NCI-H187 treated with DMSO at 0.1 percent for 48 hours (cell line): Measurements from ENCODE around the gene RAB33A.
"Not testable (repeated sequence)": the region's sequence is repeated elsewhere in the genome, so short reads cannot be mapped to it uniquely, and the experiment has no call there.

Source experiments
- DNase-seq: peaks from one replicate; lab custom pipeline; 2025; lab: John Stamatoyannopoulos, UW

The RAB33A gene

DNA sequence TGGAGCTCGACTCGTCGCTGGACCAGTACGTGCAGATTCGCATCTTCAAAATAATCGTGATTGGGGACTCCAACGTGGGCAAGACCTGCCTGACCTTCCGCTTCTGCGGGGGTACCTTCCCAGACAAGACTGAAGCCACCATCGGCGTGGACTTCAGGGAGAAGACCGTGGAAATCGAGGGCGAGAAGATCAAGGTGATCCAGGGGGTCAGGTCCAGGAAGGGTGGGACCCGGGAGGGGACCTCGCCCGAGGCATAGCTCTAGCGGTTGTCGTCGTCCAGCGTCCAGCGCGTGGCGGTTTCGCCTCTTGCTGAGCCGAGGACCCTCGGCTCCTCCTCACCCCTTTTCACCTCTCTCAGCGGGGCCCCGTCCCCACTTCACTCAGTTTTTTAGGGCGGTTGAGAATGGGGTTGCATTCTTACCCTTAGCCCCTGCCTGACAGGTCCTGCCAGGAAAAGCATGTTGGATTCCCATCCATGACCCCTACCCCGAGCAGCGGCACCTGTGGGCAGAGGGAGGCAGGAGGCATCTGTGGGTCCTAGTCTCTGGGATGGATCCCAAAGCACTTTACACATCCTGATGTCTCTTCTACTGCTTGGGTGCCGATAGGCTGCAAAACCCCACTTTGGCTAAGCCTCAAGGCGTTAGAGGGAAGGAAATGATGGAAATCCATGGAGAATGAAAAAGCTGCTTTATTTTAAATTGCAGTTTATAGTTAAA is 524 bp downstream of the RAB33A start:
- DNase-seq = no peak

DNA sequence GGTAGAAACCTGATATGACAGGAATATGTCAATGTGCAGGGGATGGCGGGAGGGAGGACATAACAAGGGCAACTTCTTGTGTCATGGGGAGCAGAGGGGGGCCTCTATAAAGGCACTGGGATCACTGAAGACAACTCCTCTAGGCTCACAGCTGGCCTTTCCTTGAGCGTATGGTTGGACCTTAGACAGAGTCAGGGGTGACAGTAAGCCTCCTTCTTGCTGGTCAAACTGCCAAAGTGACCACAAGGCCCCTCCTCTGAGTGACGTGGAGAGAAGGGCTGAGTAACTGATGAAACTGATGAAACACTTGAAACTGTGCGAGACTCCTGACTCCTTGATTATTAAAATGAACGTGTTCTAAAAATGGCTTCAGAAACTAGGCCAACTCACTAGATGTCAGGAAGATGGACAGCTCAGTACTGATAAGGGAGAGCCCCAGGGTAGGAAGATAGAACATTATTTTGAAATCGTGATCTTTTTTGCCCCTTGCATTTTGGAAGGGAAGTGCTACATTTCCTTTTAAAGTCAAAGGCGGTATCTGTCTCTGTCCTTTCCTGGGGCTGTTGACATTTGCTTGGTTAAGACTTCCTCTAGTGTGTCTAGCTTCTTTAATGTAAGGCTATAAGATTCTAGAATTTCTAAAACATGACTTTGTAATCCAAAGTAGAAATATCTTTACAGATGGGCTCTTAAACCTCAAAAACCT is 1.6 kb downstream of the RAB33A start:
- no peak for DNase-seq

DNA sequence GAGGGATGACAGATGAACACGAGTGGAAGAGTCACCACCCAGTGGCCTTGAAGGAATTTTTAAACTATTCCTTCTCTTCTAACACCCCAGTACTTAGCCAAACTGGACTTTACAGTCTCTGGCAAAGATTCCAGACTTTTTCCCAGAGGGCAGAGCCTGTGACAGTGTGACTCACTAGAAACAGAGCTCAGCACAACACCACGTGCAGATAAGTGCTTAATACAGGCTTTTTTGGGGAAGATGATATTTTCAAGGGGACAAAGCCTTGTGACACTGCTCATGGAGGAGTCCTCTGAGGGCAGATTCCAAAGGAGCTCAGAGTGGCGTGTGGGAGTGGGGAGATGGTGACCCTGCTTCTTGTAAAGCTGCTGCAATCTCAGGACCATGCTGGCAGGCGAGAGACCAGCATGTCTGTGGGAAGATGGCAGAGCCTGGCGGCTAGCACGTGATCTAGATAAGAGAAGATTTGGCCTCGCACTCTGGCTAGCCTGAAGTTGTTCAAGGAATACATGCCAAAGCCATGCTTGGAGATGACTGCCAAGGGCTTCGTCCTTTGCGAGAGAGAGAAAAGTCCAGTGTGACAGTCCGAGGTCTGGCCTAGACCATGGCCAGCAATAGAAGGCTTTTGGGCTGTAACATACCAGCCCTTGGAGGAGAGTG is 2.4 kb downstream of the RAB33A start:
- no peak for DNase-seq

DNA sequence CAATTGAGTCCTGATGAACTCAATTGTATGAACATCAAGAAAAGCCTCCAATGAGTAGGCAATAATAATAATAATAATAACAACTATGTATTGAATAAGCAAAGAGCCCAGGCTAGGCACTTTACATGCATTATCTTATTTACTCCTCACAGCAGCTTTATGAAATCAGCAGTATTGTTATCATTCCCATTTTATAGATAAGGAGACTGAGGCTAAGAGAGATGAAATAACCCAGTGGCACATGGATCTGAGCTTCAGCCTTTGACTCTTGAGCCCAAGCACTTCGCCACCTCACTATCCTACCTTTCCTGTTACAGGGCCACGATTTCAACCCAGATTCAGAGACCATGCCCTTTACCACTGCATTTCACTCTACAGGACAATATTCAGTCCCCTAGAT is 3.2 kb downstream of the RAB33A start:
- no peak for DNase-seq

DNA sequence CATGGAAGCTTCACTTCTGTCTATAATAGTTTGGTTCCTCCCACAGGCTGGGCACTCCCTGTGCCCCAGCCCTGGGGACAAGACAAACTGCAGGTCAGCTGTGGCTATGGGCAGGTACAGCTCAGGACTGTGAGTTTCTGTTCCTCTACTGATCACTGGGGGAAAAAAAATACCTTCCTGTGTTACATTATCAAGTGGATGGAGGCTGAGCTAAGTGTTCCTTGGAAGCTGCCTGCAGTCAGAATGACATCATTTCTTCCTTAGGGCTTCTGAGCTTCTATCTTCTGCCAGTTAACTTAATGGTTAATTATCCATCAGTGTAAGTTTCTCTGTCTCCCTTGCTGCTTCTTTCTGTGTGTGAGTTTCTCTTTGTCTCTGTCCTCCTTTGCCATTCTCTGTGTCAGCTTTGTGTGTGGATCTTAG is 4.6 kb downstream of the RAB33A start:
- DNase-seq = no peak

DNA sequence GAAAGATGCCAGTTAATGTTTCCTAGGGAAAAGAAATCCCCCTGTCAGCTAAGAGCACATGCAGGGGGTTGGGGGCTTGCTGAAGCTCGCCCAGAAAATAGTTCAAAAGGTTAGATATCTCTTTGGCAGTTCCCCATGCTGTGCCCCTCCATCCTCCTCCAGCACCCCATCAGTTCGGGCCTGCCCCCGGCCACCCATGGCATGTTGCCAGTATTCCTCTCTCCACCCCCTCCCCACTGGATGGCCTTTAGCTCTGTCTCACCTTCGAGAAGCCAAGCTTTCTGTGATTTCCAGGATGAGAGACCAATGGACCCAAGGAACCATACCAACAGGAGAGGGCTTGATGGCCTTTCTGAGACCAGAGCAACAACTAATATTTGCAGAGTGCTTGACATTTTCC is 5.2 kb downstream of the RAB33A start:
- no peak for DNase-seq

DNA sequence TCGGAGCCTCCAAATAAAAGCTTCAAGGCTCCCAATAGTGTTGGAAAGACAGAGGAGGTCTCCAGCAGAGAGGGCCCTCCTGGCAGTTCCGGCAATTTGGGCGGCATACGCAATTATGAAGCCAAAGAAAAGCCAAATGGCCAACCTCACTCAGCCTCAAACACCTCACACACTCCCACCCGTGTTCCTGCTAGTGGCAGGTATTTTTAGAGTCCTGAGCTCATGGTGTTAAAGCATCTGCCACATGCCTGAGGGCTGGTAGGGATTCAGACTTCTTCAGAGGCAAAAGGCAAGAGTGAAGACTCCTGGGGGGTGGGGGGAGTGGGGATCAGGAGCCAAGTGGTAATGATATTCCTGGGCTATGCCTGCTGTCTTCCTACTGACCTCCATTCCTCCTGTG is 7.4 kb downstream of the RAB33A start:
- DNase-seq = no peak

DNA sequence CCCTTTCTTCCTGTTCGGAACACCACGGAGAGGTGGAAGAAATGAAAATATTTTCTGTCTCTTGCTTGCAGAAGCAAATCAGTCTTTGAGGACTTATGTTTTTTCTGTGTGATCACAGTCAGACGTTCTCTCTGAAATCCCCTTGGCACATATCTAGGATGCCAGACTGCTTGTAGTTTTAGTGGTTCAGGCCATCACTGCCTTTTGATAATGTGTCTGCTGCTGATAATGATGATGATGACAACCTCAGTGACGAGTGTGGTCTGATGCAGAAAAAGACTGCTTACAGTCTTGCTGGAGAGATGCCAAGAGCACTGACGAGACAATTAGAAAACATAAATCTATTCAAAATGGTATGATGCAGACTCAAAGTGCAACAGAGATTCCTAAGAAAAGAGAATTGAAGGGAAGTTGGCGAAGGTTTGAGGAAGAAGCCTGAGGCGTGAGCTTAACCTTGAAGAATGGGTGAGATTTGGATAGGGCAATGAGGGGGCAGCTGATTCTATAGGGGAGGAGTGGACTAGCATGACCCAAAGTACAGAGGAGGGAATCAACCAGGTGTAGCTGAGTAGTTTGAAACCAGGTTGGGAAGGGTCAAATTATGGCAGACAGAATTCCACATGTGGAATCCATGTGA is 7.9 kb downstream of the RAB33A start:
- no peak for DNase-seq

DNA sequence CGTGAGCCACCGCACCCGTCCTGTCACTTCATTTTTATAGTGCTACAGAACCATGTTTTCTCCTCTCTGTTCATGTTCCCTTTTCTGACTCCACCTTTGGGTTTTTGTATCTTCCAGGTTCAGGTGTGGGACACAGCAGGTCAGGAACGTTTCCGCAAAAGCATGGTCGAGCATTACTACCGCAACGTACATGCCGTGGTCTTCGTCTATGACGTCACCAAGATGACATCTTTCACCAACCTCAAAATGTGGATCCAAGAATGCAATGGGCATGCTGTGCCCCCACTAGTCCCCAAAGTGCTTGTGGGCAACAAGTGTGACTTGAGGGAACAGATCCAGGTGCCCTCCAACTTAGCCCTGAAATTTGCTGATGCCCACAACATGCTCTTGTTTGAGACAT is 12.4 kb downstream of the RAB33A start:
- DNase-seq = no peak

DNA sequence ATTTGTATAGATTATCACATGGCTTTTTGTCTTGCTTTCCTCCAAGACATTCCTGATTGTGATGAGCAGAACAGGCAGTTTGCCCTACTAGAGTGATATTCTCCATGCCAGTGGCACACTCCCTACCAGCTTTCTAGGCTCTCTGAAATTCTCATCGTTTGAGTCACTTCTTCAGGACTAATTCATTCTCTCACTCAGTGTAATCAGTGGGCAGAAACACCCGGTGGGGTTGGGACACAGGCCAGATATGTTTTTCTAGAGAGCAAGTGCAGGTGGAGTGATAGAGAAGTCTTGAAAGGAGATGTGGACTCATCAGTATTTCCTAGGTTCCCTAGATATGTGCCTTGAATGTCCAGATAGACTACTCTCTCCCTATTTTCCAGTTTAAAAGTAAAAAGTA is 13.1 kb downstream of the RAB33A start:
- no peak for DNase-seq

DNA sequence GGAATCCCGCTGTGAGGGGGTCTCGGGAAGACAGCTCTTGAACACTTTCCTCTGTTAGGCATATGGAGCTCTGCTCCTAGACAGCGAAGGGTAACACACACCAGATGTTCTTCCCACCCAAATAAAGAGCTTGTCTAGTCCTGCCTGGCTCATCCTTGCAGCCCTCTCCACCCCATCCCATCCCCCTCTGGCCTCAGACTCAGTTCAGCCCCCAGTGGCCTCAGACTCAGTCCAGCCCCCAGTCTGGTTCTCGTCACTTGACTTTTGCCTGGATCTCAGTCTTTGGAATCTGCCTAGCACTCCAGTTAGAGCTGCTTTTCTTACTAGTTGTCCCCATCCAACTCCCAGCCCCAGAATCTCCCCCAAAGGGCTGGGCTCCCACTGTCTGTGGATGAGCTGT is 14.9 kb downstream of the RAB33A start:
- DNase-seq = no peak

DNA sequence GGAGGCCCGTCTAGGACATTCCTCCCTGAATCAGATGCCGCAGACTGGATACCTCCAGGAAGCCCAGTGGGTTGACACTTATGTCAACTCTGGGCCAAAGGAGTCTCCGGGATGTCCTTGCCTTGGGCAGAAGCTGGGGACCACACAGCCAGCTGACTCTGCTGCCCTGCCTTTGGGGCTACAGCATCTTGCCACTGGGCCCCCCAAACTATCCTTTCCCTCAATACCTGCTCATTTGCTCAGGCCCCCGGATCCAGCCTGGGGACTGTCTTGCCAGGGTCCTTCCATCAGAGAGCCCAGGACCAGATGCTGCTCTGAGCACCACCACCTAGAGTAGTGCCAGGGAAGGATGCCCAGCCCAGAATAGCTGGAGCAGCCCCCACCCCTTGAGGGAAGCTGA is 19.0 kb downstream of the RAB33A start:
- no peak for DNase-seq

DNA sequence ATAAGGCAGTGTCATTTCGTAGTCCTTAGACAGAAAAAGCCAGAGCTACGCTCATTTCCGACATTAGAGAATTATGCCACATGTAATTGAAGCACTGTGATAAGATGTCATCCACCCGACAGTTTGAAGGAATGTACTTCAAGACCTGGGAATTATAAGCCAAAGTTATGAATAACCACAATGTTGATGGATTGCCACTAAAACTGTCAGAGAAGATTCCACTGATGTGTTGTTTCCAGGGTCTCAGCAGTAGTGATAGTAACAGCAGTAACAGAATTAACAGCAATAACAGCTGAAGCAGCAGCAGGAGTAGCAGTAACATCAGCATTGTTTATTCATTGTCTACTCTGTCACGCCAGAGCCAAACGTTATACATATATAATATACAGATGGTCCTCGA is 24.7 kb downstream of the RAB33A start:
- no peak for DNase-seq

DNA sequence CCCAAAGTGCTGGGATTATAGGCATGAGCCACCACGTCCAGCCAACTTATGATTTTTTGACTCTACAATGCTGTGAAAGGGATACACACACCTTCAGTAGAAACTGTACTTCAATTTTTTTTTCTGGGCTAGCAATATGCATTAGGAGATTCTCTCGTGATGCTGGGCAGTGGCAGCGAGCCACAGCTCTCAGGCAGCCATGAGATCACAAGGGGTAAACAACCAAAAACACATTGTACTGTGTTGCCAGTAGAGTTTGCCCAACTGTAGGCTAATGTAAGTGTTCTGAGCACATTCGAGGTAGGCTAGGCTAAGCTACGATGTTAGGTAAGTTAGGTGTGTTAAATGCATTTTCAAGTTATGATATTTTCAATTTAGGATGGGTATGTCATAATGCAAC is 25.7 kb downstream of the RAB33A start:
- DNase-seq = no peak

DNA sequence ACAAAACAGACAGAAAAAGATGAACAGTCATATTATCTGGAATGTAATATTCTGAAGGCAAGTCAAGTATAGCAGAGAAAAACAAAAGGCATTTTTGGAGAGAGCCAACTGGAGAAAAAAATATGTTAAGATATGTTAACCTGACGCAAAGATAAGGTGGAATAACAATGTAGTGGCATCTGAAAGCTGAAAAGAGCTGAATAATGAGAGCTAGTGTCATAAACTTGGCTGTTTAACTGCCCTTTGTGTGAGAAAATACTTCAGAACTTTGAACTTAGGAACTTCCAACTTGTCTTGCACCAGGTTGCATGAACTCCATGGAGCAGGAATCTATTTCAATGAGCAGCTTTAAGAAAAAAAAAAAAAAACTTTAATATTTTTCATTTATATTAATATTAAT is 32.9 kb downstream of the RAB33A start:
- DNase-seq = no peak

DNA sequence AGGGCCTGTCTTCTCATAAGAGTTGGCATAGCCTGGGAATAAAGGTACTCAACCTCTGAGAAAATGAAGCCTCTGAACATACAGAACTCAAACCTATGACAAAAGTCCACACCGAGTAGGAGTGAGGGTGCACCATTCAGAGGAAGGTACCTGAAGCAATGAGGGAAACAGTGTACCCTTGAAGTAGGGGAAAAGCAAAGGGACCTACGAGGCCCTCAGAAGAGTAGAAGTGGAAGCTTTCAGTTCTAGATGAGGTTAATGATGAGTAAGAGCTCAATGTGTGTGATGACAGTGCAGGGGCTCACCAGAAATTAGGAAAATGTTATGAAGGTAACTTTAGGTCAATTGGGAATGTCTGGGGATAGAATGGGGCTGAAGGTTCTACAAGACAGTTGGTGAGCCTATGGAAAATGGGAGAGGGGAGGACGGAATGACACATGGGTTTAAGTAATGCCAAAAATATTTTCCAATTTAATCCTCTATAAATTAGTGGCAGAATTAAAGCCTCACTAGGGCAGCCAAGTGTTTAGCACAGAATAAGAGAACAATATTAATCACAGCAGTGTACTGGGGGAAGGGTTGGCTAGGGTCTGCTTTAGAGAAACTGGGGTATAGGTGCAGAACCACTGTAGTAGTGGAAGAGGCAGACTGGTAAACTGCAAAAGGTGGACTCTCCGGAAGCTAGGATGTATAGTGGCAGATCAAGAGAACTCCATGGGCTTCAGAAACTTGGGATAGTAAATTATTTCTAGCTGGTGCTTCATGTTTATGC is 39.8 kb downstream of the RAB33A start:
- no peak for DNase-seq

DNA sequence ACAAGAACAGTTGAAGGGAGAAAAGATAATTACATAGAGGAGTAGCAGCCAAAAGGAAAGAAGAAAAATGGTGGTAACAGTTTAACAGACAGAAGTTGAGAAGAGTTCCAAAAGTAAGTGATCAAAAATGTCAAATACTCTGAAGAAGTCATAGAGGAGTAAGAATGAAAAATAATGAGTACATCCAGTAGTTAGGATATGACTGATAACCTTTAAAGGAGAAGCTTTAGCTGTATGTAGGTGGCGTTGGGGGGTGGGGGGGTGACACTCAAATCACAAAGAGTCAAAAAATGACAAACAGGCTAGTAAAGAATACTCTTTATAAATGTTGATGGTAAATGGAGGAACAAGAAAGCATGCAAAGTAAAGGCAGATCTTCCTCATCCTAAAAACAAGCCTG is 40.6 kb downstream of the RAB33A start:
- no peak for DNase-seq

DNA sequence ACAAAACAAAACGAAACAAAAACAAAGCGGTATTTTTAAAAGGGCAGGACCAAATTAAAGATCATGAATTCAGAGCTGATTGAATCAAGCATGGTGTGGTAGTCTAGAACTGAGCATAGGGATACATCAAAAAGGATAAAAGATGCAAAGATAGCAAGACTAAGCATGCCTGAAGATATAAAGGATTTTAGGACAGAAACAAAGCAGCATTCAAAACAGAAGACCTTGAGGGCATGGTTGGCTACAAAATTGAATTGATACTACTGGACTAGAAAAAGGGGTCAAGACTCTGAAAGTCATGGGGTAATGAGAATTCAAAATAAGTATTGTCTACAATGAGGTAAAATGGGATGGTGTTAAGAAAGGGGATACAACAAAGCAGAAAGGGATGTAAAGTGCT is 41.6 kb downstream of the RAB33A start:
- DNase-seq = no peak

DNA sequence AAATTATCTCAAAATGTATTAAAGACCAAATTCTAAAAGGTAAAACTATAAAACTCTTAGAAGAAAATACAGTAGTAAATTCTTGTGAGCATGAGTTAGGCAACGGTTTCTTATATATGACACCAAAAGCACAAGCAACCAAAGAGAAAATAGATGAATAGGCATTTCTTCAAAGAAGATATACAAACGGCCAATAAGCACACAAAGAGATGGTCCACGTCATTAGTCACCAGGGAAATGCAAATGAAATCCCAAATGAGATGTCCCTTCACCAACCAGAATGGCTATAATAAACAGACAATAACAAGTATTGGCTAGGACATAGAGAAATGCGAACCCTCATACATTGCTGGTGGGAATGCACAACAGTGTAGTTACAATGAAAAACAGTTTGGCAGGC is 44.6 kb downstream of the RAB33A start:
- DNase-seq = no peak

DNA sequence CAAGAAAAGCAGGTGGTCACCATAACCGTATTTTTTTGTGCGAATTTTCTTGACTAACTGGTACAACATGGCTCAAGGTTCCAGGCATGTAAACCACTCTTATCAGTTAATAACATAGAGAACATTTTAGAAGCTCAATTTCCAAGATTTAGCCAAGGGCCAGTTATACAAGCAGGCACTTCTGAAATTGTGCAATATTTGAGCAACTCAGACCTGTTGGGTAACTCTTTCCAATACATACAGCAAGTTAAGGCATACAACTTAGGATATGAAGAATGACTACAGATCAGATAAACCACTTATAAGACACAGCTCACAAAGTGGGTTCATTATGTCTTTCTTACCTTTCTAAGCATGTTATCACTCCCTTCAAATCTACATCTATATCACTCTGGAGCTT is 53.0 kb downstream of the RAB33A start:
- DNase-seq = no peak

DNA sequence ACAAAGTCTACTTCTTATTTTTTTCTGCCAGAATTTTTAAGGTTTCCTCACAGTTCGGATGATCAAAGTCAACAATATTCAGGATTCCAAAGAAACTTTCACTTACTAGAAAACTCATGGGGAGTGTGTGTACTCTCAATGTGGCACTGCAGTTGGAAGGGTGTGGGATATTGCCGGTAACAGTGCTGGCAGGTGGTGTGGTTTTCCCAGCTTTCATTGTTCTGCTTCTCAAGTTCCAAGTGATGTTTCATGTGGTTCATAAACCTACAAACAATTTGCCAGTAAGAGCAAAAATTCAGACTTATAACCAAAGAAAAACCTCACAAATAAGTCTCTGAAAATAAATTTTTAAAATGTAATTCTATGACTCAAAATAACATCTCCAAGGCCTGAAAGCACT is 57.1 kb downstream of the RAB33A start:
- DNase-seq = no peak

DNA sequence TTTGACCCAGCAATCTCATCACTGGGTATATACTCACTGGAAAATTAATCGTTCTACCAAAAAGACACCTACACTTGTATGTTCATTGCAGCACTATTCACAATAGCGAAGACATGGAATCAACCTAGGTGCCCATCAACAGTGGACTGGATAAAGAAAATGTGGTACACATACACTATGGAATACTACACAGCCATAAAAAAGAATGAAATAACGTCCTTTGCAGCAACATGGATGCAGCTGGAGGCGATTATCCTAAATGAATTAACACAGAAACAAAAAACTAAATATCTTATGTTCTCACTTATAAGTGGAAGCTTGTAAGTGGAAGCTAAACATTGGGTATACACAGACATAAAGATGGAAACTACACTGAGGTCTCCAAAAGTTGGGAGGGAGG is 59.4 kb downstream of the RAB33A start:
- DNase-seq = not testable (repeated sequence)
